Measurements from ENCODE around the gene CNOT8.
"Not testable (repeated sequence)": the region's sequence is repeated elsewhere in the genome, so short reads cannot be mapped to it uniquely, and the experiment has no call there.

Gene CNOT8

GRCh38 chr5:154863291-154864080 is 5.1 kb downstream of the CNOT8 start:
- no peak for DNase-seq (ENCODE audit: low read depth in 2 of 2)

GRCh38 chr5:154865466-154866184 is 7.2 kb downstream of the CNOT8 start:
- no peak for DNase-seq (ENCODE audit: low read depth in 2 of 2)

- DNase-seq (ENCODE audit: low read depth in 2 of 2): no peak
Observed at GRCh38 chr5:154866841-154867240, 8.4 kb downstream of the CNOT8 start.

GRCh38 chr5:154868702-154869101 is 10.3 kb downstream of the CNOT8 start:
- DNase-seq (ENCODE audit: low read depth in 2 of 2): no peak

GRCh38 chr5:154871734-154872133 is 13.3 kb downstream of the CNOT8 start:
- DNase-seq (ENCODE audit: low read depth in 2 of 2): no peak

- no peak for DNase-seq (ENCODE audit: low read depth in 2 of 2)
Observed at GRCh38 chr5:154873791-154874331, 15.4 kb downstream of the CNOT8 start.

GRCh38 chr5:154878642-154879335 is 20.4 kb downstream of the CNOT8 start:
- no peak for DNase-seq (ENCODE audit: low read depth in 2 of 2)

GRCh38 chr5:154881986-154882385 is 23.6 kb downstream of the CNOT8 start:
- DNase-seq (ENCODE audit: low read depth in 2 of 2): no peak

GRCh38 chr5:154884424-154884823 is 26.0 kb downstream of the CNOT8 start:
- no peak for DNase-seq (ENCODE audit: low read depth in 2 of 2)

GRCh38 chr5:154885439-154885838 is 27.0 kb downstream of the CNOT8 start:
- no peak for DNase-seq (ENCODE audit: low read depth in 2 of 2)

- DNase-seq (ENCODE audit: low read depth in 2 of 2): no peak
Observed at GRCh38 chr5:154892369-154892771, 33.9 kb downstream of the CNOT8 start.

GRCh38 chr5:154893381-154893780 is 35.0 kb downstream of the CNOT8 start:
- no peak for DNase-seq (ENCODE audit: low read depth in 2 of 2)

- no peak for DNase-seq (ENCODE audit: low read depth in 2 of 2)
Observed at GRCh38 chr5:154895606-154896561, 37.5 kb downstream of the CNOT8 start.

GRCh38 chr5:154896562-154897165 is 38.2 kb downstream of the CNOT8 start:
- DNase-seq (ENCODE audit: low read depth in 2 of 2): no peak

GRCh38 chr5:154898210-154898609 is 39.8 kb downstream of the CNOT8 start:
- no peak for DNase-seq (ENCODE audit: low read depth in 2 of 2)

GRCh38 chr5:154899151-154899816 is 40.9 kb downstream of the CNOT8 start:
- DNase-seq (ENCODE audit: low read depth in 2 of 2): no peak

- DNase-seq (ENCODE audit: low read depth in 2 of 2): no peak
Observed at GRCh38 chr5:154900066-154900465, 41.6 kb downstream of the CNOT8 start.

- DNase-seq (ENCODE audit: low read depth in 2 of 2): no peak
Observed at GRCh38 chr5:154901276-154901675, 42.8 kb downstream of the CNOT8 start.

GRCh38 chr5:154901913-154902312 is 43.5 kb downstream of the CNOT8 start:
- DNase-seq (ENCODE audit: low read depth in 2 of 2): no peak

- DNase-seq (ENCODE audit: low read depth in 2 of 2): not testable (repeated sequence)
Observed at GRCh38 chr5:154905601-154906000, 47.2 kb downstream of the CNOT8 start.

Data from stimulated activated CD8-positive, alpha-beta memory T cell treated with anti-CD3 and anti-CD28 coated beads, Interleukin-2, amount 100 ng/mL, for 1 hour (primary cell).